OCI-LY1 (cell line): ENCODE results near the gene PTPRG.

Source experiments
- H2AFZ ChIP-seq: fragments of 200-600 bp; sonication (generic), shearing (Covaris generic); 2 replicates; pipeline ENCODE4 v1.6.0; 2014; ENCODE audit warnings: antibody characterized with exemption, mild to moderate bottlenecking, low read length
- H3F3A ChIP-seq: fragments of 200-600 bp; sonication (generic), shearing (Covaris generic); 2 replicates; pipeline ENCODE4 v1.6.0; 2014; ENCODE audit warnings: mild to moderate bottlenecking, antibody characterized with exemption, low read length, moderate library complexity; ENCODE audit not compliant: insufficient read depth
- H3K27ac ChIP-seq: fragments of 200-600 bp; sonication (generic); 2 replicates; pipeline ENCODE4 v1.5.1; 2014; ENCODE audit warnings: low read length, mixed run types, mild to moderate bottlenecking, low read depth; ENCODE audit not compliant: poor library complexity, severe bottlenecking
- H3K27me3 ChIP-seq: fragments of 200-600 bp; sonication (generic); 2 replicates; pipeline ENCODE4 v1.6.0; 2014; ENCODE audit warnings: antibody characterized with exemption, mild to moderate bottlenecking, low read length, moderate library complexity; ENCODE audit not compliant: insufficient read depth
- H3K36me3 ChIP-seq: fragments of 200-600 bp; sonication (generic); 2 replicates; pipeline ENCODE4 v1.6.1; 2014; ENCODE audit warnings: mild to moderate bottlenecking, antibody characterized with exemption, low read length, moderate library complexity, mixed read lengths; ENCODE audit not compliant: insufficient read depth
- H3K4me1 ChIP-seq: fragments of 200-600 bp; sonication (generic); 2 replicates; pipeline ENCODE4 v1.5.1; 2014; ENCODE audit warnings: mild to moderate bottlenecking, low read length, moderate library complexity; ENCODE audit not compliant: insufficient read depth, severe bottlenecking
- H3K4me2 ChIP-seq: fragments of 200-600 bp; sonication (generic), shearing (Covaris generic); 2 replicates; pipeline ENCODE4 v1.6.1; 2014; ENCODE audit warnings: low read length
- H3K4me3 ChIP-seq: fragments of 200-600 bp; sonication (generic); 2 replicates; pipeline ENCODE4 v1.5.1; 2014; ENCODE audit warnings: low read length, low read depth, mild to moderate bottlenecking, mixed read lengths; ENCODE audit not compliant: poor library complexity, severe bottlenecking
- H3K79me2 ChIP-seq: fragments of 200-600 bp; shearing (Covaris generic); 2 replicates; pipeline ENCODE4 v1.6.1; 2016; ENCODE audit warnings: mixed run types, low read length, mixed read lengths; ENCODE audit not compliant: insufficient read depth
- H3K9ac ChIP-seq: fragments of 200-600 bp; sonication (generic), shearing (Covaris generic); 2 replicates; pipeline ENCODE4 v1.6.1; 2014; ENCODE audit warnings: mild to moderate bottlenecking, low read length, mixed read lengths
- H3K9me2 ChIP-seq: fragments of 200-600 bp; sonication (generic), shearing (Covaris generic); 2 replicates; pipeline ENCODE4 v1.6.1; 2014; ENCODE audit warnings: low read depth, mild to moderate bottlenecking, low read length, mixed read lengths
- H3K9me3 ChIP-seq: fragments of 200-600 bp; shearing (Covaris generic); 2 replicates; pipeline ENCODE4 v1.6.1; 2014; ENCODE audit warnings: low read length, mixed read lengths
- H4K20me1 ChIP-seq: fragments of 200-600 bp; sonication (generic), shearing (Covaris generic); 2 replicates; pipeline ENCODE4 v1.6.0; 2016; ENCODE audit warnings: mild to moderate bottlenecking, low read length; ENCODE audit not compliant: insufficient read depth
- CTCF ChIP-seq: fragments of 200-600 bp; sonication (generic), shearing (Covaris generic); IDR thresholded peaks from 2 replicates; pipeline ENCODE4 v1.5.1; 2017; ENCODE audit warnings: mild to moderate bottlenecking, antibody characterized with exemption, low read length, moderate library complexity, mixed read lengths
- EZH2 ChIP-seq: fragments of 200-600 bp; sonication (generic), shearing (Covaris generic); IDR thresholded peaks from 2 replicates; pipeline ENCODE4 v1.8.0; 2017; ENCODE audit warnings: borderline replicate concordance, mixed run types, mild to moderate bottlenecking, antibody characterized with exemption, low read length, moderate library complexity, mixed read lengths

Gene PTPRG

GRCh38 chr3:62168356-62168755 is 607.0 kb downstream of the PTPRG start:
- no peak for TF ChIP-seq EZH2
- no peak for TF ChIP-seq CTCF
- Histone ChIP-seq H3K4me1 (no peaks in the 10 kb centered on the region), H3F3A (no peaks in the 10 kb centered on the region)

DNA sequence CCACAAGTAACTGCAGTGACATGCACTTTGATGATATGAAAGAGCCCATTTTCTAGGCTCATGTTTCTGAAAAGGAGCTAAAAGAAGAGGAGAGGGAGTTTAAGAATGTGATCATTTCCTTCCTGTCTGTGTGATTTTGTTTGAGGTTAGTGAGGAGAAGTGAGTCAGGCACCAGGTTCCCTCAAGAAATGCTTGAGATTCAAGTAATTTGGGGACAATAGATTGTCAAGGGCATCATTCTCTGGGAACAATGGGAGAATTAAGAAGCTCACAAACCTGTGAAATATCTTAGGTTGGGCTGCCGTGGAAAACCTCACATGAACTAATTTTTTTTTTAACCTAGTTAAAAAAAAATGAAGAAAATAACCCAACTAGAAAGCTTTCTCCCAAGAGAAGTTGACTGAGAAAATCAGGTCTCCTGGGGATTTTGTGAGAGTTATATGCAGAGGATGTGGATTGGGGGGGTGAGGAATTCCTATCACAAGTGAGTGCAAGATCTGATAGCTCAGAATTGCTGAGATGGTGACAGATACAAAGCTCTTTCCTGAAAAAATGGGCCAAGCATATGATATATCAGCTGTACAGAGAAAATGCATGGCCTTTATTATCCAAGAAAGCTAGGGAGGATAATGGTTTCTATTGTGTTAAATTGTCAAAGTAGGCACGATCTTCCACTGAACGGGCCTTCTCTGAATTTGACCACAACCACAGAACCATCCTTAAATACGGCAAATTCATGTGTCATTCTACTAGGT is 608.7 kb downstream of the PTPRG start:
- Histone ChIP-seq H3F3A (no peaks in the 10 kb centered on the region), H3K4me1 (no peaks in the 10 kb centered on the region)

More at GRCh38 chr3:62168356-62168755, 607.0 kb downstream of the PTPRG start:
- no peak overlapping the region for H3K27ac ChIP-seq
- H3K9me3 ChIP-seq, result no peaks in the 10 kb centered on the region
- no peak overlapping the region for H3K9ac ChIP-seq
- H3K9me2 ChIP-seq, result no peaks in the 10 kb centered on the region
- H3K36me3 ChIP-seq, result no peaks in the 10 kb centered on the region
- H3K79me2 ChIP-seq, result no peaks in the 10 kb centered on the region
- H2AFZ ChIP-seq, result no peak overlapping the region
- H3K27me3 ChIP-seq, result no peaks in the 10 kb centered on the region
- no peak overlapping the region for H3K4me2 ChIP-seq
- no peak overlapping the region for H3K4me3 ChIP-seq
- no peaks in the 10 kb centered on the region for H4K20me1 ChIP-seq

DNA sequence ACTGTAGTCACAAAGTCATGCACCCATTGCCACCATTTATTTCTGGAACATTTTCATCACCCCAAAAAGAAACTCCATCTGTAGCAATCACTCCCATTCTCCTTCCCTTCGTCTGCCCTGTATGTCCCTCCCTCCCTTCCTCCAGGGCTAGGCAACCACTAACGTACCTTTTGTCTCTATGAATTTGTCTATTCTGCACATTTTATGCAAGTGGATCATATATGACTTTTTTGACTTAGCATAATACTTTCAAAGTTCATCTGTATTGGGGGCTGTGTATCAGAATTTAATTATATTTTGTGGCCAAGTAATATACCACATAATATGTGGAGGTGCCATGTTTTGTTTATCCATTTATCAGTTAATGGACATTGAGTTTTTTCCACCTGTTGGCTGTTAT is 610.4 kb downstream of the PTPRG start:
- no peak overlapping the region for H3K9ac ChIP-seq
- no peaks in the 10 kb centered on the region for H3K9me3 ChIP-seq
- H3F3A ChIP-seq, result no peaks in the 10 kb centered on the region
- H3K79me2 ChIP-seq, result no peaks in the 10 kb centered on the region
- H2AFZ ChIP-seq, result no peak overlapping the region
- H3K4me1 ChIP-seq, result no peaks in the 10 kb centered on the region
- no peaks in the 10 kb centered on the region for H3K27me3 ChIP-seq
- no peak overlapping the region for H3K4me2 ChIP-seq
- no peak overlapping the region for H3K27ac ChIP-seq
- H3K4me3 ChIP-seq, result no peak overlapping the region
- no peaks in the 10 kb centered on the region for H3K9me2 ChIP-seq
- H3K36me3 ChIP-seq, result no peaks in the 10 kb centered on the region
- TF ChIP-seq CTCF (no peak), EZH2 (no peak)
- no peaks in the 10 kb centered on the region for H4K20me1 ChIP-seq

More for the DNA sequence above, 608.7 kb downstream of the PTPRG start:
- no peak overlapping the region for H3K27ac ChIP-seq
- no peak overlapping the region for H3K4me3 ChIP-seq
- H4K20me1 ChIP-seq, result no peaks in the 10 kb centered on the region
- no peak for TF ChIP-seq CTCF
- no peaks in the 10 kb centered on the region for H3K9me2 ChIP-seq
- no peaks in the 10 kb centered on the region for H3K9me3 ChIP-seq
- H2AFZ ChIP-seq, result no peak overlapping the region
- no peaks in the 10 kb centered on the region for H3K79me2 ChIP-seq
- H3K4me2 ChIP-seq, result no peak overlapping the region
- H3K27me3 ChIP-seq, result no peaks in the 10 kb centered on the region
- H3K36me3 ChIP-seq, result no peaks in the 10 kb centered on the region
- no peak overlapping the region for H3K9ac ChIP-seq
